HG03060 (cell line): Measurements from ENCODE around the gene APOC1.
"Not testable (repeated sequence)": the region's sequence is repeated elsewhere in the genome, so short reads cannot be mapped to it uniquely, and the experiment has no call there.

Experiments used
- ATAC-seq: cut with Tn5 transposase; IDR thresholded peaks from one replicate; pipeline ENCODE4 v1.9.1; 2021; ENCODE audit warnings: low read depth, moderate number of reproducible peaks; ENCODE audit not compliant: unreplicated experiment

Gene APOC1

DNA sequence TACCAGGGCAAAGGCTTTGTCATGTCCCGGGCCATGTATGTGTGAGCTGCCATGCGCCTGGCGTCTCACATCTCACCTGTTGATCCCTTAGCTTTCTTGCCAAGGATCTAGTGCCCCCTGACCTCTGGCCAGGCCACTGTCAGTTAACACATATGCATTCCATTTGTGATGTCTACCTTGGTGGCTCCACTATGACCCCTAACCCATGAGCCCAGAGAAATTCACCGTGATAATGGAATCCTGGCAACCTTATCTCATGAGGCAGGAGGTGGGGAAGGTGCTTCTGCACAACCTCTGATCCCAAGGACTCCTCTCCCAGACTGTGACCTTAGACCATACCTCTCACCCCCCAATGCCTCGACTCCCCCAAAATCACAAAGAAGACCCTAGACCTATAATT, 26.1 kb upstream of the APOC1 start:
- not testable (repeated sequence) for ATAC-seq

DNA sequence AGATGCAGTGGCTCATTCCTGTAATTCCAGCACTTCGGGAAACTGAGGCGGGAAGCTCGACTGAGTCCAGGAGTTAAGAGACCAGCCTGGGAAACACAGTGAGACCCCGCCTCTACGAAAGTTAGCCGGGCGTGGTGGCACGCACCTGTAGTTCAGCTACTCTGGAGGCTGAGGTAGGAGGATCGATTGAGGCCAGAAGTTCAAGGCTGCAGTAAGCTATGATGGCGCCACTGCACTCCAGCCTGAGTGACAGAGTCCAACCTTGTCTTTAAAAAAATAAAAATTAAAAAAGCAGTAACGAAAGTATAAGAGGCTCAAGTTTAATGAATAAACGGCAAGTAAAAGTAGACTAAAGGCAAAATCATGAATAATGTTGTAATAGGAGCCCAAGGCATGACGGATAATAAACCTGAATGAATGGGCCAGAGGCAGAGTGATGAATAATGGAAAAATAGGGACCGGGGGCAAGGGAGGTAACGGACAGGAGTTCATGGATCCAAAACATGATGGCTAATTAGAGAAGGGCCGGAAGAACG, 24.5 kb upstream of the APOC1 start:
- ATAC-seq, result no peak

DNA sequence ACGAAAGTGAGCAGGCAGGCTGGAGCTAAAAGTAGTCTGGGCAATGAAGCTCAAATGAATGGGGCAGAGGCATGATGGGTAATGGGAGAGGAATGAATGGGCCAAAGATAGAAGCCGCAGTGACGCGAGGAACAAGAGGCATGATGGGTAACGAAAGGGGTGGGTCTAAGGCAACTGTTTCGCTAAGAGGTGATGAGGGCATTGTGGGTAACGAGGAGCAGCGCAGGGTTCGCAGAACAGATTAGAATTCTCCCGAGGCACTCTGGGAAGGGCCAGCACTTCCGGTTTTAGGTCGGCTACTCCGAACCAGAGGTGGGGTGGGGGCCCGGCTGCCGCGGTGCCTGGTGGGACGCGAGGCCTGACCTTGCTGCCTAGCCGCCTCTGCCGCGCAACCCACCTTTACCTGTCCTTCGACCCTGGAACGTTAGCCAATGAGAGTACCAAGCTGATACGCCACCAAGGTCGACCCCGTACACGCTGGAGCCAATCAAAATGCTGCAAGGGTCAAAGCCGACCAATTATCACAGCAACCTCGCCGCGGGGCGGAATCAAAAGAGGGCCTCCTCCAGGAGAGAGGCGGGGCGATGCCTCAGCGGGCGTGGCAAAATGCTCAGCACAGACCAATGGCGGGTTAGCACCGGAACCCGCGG, 23.9 kb upstream of the APOC1 start:
- peak; percentile 69 for ATAC-seq

DNA sequence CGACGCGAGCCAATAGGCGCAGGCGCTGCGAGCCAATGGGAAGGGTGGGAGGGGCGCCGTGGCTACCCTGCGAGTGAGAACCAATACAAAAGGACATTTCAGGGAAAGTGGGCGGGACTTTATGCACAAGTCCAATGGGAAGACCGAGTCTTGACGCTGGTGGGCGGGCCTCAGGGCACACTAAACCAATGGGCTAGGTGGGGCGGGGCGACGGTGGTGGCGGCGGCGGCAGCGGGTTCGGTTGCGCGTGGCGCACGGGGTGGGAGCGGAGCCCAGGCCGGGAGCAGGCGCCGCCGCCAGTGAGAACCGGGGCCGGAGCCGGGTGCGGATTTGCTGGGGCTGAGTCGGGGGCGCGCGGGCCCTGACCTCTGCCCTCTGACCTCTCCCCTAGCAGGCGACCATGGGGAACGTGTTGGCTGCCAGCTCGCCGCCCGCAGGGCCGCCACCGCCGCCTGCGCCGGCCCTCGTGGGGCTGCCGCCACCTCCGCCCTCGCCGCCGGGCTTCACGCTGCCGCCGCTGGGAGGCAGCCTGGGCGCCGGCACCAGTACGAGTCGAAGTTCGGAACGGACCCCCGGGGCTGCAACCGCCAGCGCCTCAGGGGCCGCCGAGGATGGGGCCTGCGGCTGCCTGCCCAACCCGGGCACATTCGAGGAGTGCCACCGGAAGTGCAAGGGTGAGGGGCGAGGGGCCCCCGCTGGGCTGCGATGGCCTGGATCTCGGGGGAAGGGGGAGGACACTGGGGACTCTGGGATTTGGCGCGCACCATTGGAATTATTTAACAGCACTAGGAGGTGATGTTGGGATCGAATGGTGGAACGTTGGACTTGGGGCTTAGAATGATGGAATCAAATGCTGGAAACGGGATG, 23.2 kb upstream of the APOC1 start, which contains the start of gene TOMM40:
Gene TOMM40 (plus strand): TSS at position 239 of the 867 bp plus-strand sequence. CDS start 162 bp downstream, at position 401.
- ATAC-seq, result no peak

DNA sequence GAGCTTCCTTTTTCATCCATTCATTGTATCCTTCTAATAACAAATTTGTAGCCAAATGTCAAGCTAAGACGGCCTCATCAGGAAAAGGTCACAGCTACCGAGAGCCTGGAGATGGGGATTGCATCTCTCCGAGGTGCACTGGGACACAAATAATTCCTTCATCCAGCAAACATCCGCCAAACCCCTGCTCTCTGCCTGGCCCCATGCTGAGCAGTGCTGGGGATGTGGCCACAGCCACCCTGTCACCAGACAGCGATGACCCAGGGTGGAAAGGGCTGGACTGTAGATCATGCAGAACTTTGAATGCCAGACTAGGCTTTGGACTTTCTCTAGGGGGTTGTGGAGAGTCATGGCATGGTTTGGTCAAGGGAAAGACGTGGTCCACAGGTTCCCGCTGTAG, 21.5 kb upstream of the APOC1 start:
- no peak for ATAC-seq

DNA sequence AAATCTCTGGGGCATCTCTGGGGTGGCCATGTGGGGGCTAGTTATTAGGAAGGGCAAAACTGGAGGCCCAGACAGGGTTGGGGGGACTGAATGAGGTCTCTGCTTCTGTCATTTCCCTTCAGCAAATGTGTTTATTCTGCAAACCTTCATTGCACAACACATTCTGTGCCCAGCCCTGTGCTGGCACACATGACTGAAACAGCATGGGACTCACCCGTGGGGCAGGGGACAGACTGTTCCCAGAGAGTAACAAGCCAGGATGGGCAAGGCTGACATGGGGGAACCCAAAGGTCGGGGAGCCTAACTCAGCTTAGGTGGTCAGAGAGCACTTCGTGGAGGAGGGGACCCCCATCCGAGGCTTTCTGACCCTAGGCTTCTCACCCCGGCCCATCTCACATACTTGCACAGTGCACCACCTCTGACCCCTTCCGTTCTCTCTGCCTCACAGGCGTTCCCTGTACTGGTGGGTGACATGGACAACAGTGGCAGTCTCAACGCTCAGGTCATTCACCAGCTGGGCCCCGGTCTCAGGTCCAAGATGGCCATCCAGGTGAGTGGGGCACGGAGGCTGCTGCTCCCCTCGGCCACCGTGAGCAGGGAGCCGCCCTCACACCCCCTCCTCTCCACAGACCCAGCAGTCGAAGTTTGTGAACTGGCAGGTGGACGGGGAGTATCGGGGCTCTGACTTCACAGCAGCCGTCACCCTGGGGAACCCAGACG, 20.9 kb upstream of the APOC1 start:
- no peak for ATAC-seq

DNA sequence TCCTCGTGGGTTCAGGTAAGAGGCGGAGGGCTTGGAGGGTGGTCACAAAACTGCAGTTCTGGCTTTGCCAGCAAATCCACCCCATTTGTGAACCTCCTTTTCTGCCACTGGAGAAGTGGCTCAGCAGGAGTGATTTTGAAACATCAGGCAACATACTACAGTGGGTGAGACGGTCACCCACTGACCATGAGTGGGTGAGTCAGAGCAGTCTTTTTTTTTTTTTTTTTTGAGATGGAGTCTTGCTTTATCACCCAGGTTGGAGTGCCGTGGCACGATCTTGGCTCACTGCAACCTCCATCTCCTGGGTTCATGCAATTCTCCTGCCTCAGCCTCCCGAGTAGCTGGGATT, 20.4 kb upstream of the APOC1 start:
- ATAC-seq, result no peak

DNA sequence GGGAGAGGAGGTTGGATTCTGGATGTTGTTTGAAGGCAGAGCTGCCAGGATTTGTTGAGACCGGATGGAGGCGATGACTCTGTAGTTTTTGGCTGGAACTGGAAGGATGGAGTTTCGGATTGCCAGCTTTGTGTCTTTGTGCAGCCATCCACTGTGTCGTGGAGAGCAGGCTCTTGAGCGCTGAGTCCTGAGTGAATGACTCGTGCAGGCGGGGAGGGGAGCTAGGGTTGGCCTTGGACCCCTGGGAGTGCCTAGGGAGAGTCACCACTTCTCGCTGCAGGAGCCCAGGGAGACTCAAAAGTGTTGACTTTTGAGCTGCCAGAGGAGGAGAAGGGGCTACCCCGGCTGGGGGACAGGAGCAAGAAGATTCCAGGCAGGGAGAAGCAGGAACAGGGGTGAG, 19.5 kb upstream of the APOC1 start:
- no peak for ATAC-seq

DNA sequence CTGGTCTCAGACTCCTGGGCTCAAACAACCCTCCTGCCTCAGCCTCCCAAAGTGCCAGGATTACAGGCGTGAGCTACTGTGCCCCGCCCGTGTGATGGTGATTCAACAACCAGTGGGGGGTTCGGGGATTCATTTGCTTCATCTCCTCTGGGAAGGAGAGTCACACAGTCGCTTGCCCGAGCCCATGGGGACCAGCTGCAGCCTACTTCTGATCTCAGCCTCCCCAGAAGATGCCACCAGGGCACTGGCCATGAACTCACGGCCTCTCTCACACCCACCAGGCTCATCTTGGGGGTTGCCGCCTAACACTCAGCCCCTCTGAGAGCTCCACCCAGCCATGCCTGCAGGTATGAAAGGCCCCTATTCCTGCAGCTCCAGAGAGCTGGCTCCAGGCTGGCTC, 16.6 kb upstream of the APOC1 start:
- no peak for ATAC-seq

DNA sequence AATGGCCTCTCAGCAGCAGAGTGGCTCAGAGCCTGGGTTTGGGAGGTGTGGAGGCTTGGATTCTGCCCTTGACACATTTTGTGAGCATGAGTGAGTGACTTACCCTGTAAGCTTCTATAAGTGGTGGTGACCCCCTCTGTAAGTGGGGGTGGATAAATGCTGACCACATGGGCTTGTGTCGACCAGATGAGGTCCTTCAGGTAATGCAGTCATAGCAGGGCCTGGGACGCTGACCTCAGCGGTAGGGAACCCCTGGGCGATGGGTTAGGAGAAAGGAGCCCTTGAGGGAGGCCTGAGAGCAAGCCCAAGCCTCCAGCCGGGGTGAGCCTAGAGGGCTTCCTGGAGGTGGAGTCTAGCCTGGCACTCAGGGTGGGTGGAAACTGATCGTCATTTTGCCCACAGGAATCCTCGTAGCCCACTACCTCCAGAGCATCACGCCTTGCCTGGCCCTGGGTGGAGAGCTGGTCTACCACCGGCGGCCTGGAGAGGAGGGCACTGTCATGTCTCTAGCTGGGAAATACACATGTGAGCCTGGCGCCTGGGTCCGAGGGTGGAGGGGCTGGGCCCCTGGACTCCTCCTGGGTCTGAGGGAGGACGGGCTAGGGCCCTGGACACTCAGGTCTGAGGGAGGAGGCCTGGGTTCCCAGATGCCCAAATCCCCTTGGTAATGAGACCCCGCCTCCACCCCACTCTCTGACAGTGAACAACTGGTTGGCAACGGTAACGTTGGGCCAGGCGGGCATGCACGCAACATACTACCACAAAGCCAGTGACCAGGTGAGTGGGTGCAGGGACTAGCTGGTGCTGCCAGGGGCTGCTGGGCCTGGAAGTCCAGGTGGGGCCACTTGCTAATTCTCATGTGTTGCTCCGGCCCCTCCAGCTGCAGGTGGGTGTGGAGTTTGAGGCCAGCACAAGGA, 13.8 kb upstream of the APOC1 start:
- no peak for ATAC-seq

DNA sequence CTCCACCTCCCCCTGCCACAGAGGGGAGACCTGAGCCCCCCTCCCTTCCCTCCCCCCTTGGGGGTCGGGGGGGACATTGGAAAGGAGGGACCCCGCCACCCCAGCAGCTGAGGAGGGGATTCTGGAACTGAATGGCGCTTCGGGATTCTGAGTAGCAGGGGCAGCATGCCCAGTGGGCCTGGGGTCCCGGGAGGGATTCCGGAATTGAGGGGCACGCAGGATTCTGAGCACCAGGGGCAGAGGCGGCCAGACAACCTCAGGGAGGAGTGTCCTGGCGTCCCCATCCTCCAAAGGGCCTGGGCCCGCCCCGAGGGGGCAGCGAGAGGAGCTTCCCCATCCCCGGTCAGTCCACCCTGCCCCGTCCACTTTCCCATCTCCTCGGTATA, 11.2 kb upstream of the APOC1 start:
- no peak for ATAC-seq

DNA sequence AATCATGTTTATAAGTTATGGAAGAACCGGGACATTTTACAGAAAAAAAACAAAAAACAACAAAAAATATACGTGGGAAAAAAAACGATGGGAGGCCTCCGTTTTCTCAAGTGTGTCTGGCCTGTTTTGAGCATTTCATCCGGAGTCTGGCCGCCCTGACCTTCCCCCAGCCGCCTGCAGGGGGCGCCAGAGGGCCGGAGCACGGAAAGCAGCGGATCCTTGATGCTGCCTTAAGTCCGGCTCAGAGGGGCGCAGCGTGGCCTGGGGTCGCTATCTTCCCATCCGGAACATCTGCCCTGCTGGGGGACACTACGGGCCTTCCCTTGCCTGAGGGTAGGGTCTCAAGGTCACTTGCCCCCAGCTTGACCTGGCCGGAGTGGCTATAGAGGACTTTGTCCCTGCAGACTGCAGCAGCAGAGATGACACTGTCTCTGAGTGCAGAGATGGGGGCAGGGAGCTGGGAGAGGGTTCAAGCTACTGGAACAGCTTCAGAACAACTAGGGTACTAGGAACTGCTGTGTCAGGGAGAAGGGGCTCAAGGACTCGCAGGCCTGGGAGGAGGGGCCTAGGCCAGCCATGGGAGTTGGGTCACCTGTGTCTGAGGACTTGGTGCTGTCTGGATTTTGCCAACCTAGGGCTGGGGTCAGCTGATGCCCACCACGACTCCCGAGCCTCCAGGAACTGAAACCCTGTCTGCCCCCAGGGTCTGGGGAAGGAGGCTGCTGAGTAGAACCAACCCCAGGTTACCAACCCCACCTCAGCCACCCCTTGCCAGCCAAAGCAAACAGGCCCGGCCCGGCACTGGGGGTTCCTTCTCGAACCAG, 10.6 kb upstream of the APOC1 start:
- ATAC-seq, result no peak

DNA sequence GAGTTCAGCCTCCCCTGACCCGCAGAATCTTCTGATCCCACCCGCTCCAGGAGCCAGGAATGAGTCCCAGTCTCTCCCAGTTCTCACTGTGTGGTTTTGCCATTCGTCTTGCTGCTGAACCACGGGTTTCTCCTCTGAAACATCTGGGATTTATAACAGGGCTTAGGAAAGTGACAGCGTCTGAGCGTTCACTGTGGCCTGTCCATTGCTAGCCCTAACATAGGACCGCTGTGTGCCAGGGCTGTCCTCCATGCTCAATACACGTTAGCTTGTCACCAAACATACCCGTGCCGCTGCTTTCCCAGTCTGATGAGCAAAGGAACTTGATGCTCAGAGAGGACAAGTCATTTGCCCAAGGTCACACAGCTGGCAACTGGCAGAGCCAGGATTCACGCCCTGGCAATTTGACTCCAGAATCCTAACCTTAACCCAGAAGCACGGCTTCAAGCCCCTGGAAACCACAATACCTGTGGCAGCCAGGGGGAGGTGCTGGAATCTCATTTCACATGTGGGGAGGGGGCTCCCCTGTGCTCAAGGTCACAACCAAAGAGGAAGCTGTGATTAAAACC, 9.9 kb upstream of the APOC1 start:
- ATAC-seq, result no peak

DNA sequence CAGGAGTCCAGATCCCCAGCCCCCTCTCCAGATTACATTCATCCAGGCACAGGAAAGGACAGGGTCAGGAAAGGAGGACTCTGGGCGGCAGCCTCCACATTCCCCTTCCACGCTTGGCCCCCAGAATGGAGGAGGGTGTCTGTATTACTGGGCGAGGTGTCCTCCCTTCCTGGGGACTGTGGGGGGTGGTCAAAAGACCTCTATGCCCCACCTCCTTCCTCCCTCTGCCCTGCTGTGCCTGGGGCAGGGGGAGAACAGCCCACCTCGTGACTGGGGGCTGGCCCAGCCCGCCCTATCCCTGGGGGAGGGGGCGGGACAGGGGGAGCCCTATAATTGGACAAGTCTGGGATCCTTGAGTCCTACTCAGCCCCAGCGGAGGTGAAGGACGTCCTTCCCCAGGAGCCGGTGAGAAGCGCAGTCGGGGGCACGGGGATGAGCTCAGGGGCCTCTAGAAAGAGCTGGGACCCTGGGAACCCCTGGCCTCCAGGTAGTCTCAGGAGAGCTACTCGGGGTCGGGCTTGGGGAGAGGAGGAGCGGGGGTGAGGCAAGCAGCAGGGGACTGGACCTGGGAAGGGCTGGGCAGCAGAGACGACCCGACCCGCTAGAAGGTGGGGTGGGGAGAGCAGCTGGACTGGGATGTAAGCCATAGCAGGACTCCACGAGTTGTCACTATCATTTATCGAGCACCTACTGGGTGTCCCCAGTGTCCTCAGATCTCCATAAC, 8.8 kb upstream of the APOC1 start, which contains the start of gene APOE:
Gene APOE (plus strand): TSS at position 360 of the 724 bp plus-strand sequence. CDS start 829 bp downstream, outside the sequence.
- no peak for ATAC-seq

DNA sequence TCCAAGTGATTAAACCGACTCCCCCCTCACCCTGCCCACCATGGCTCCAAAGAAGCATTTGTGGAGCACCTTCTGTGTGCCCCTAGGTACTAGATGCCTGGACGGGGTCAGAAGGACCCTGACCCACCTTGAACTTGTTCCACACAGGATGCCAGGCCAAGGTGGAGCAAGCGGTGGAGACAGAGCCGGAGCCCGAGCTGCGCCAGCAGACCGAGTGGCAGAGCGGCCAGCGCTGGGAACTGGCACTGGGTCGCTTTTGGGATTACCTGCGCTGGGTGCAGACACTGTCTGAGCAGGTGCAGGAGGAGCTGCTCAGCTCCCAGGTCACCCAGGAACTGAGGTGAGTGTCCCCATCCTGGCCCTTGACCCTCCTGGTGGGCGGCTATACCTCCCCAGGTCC, 6.8 kb upstream of the APOC1 start:
- no peak for ATAC-seq

DNA sequence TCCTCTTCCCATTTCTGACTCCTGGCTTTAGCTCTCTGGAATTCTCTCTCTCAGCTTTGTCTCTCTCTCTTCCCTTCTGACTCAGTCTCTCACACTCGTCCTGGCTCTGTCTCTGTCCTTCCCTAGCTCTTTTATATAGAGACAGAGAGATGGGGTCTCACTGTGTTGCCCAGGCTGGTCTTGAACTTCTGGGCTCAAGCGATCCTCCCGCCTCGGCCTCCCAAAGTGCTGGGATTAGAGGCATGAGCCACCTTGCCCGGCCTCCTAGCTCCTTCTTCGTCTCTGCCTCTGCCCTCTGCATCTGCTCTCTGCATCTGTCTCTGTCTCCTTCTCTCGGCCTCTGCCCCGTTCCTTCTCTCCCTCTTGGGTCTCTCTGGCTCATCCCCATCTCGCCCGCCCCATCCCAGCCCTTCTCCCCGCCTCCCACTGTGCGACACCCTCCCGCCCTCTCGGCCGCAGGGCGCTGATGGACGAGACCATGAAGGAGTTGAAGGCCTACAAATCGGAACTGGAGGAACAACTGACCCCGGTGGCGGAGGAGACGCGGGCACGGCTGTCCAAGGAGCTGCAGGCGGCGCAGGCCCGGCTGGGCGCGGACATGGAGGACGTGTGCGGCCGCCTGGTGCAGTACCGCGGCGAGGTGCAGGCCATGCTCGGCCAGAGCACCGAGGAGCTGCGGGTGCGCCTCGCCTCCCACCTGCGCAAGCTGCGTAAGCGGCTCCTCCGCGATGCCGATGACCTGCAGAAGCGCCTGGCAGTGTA, 6.2 kb upstream of the APOC1 start:
- no peak for ATAC-seq

DNA sequence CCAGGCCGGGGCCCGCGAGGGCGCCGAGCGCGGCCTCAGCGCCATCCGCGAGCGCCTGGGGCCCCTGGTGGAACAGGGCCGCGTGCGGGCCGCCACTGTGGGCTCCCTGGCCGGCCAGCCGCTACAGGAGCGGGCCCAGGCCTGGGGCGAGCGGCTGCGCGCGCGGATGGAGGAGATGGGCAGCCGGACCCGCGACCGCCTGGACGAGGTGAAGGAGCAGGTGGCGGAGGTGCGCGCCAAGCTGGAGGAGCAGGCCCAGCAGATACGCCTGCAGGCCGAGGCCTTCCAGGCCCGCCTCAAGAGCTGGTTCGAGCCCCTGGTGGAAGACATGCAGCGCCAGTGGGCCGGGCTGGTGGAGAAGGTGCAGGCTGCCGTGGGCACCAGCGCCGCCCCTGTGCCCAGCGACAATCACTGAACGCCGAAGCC, 5.6 kb upstream of the APOC1 start:
- no peak for ATAC-seq
